Measurements from ENCODE around the gene HAUS6. TPM values are rescaled to one million over a fixed set of nuclear protein-coding genes. Genes with fewer than 3 reads are reported as not detected.

The HAUS6 gene
- total and polyA plus RNA-seq, 3 donors from 2014 or later, result 21.9 to 35.7 (median 30.4) TPM

GRCh38 chr9:19119801-19120440, 17.2 kb upstream of the HAUS6 start:
- TF ChIP-seq CTCF (IDR thresholded peaks at IDR 0.05) (no peak), POLR2A (IDR thresholded peaks at IDR 0.05) (no peak)
- DNase-seq, result no peak
- Histone ChIP-seq H3K36me3 (ENCODE audit: low read depth, missing control alignments) (no peaks in the 10 kb centered on the region), H3K4me3 (no peak overlapping the region), H3K9me3 (no peaks in the 10 kb centered on the region), H3K4me1 (no peaks in the 10 kb centered on the region), H3K27me3 (no peaks in the 10 kb centered on the region), H3K27ac (peak overlapping the region in 1 of 2 donors; percentile 8)
- WGBS, 2 donors, result 88 to 90% methylated on average over 7 of the region's 7 CpGs
- intact Hi-C loops (cut with DNase I; ENCODE audit: low total_unique reads), result no loop called here

- Histone ChIP-seq H3K4me3 (no peak overlapping the region), H3K36me3 (ENCODE audit: low read depth, missing control alignments) (no peaks in the 10 kb centered on the region), H3K27ac (peak overlapping the region in 1 of 2 donors; percentile 8), H3K9me3 (no peaks in the 10 kb centered on the region), H3K27me3 (no peaks in the 10 kb centered on the region), H3K4me1 (no peaks in the 10 kb centered on the region)
- intact Hi-C loops (cut with DNase I; ENCODE audit: low total_unique reads), result no loop called here
- WGBS, 2 donors, result 65 to 67% methylated on average over 3 of the region's 3 CpGs
- DNase-seq, result no peak
- no peak for TF ChIP-seq CTCF (IDR thresholded peaks at IDR 0.05)
- no peak for TF ChIP-seq POLR2A (IDR thresholded peaks at IDR 0.05)
Observed at GRCh38 chr9:19119246-19119645, 16.5 kb upstream of the HAUS6 start.

GRCh38 chr9:19117039-19117716, 14.5 kb upstream of the HAUS6 start:
- H3K27me3 ChIP-seq, result no peaks in the 10 kb centered on the region
- H3K4me3 ChIP-seq, result no peak overlapping the region
- 92 to 97% methylated on average over 5 of the region's 5 CpGs for WGBS, 2 donors
- no peaks in the 10 kb centered on the region for H3K9me3 ChIP-seq
- no peaks in the 10 kb centered on the region for H3K4me1 ChIP-seq
- peak overlapping the region in 1 of 2 donors; percentile 10 for H3K27ac ChIP-seq
- intact Hi-C loops (cut with DNase I; ENCODE audit: low total_unique reads), result no loop called here
- no peaks in the 10 kb centered on the region for H3K36me3 ChIP-seq (ENCODE audit: low read depth, missing control alignments)
- DNase-seq, result no peak
- no peak for TF ChIP-seq CTCF (IDR thresholded peaks at IDR 0.05)
- TF ChIP-seq POLR2A (IDR thresholded peaks at IDR 0.05), result no peak

- Histone ChIP-seq H3K4me1 (no peaks in the 10 kb centered on the region), H3K27me3 (no peaks in the 10 kb centered on the region), H3K27ac (no peak overlapping the region), H3K9me3 (no peaks in the 10 kb centered on the region), H3K4me3 (no peak overlapping the region), H3K36me3 (ENCODE audit: low read depth, missing control alignments) (no peaks in the 10 kb centered on the region)
- no peak for DNase-seq
- WGBS, 2 donors, result 90 to 92% methylated on average over 10 of the region's 10 CpGs
- TF ChIP-seq POLR2A (IDR thresholded peaks at IDR 0.05) (no peak), CTCF (IDR thresholded peaks at IDR 0.05) (no peak)
- intact Hi-C loops (cut with DNase I; ENCODE audit: low total_unique reads), result no loop called here
Observed at GRCh38 chr9:19116107-19116790, 13.5 kb upstream of the HAUS6 start.

All from testis (tissue), 3 donors.